Measurements from ENCODE around the gene SLC38A7. TPM values are rescaled to one million over a fixed set of nuclear protein-coding genes. Genes with fewer than 3 reads are reported as not detected.
A peak's percentile ranks its signal among the peaks of the same experiment; 100 is the strongest.

The SLC38A7 gene
- total RNA-seq, 1 donor from 2014 or later, result 43.4 TPM

DNA sequence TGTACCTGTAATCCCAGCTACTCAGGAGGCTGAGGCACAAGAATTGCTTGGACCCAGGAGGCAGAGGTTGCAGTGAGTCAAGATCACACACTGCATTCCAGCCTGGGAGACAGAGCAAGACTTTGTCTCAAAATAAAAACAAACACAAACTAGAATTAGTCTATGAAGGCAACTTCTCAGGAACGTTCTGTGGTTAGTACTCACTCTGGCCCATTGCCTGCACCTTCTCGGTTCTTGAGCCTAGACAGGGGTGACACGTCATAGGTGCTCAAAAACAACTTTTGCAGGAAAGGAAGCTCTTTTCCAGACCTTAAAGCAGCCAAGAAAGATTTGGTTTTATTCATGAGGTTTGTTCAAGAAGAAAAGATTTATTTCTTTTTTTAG, 32.6 kb downstream of the SLC38A7 start:
- TF ChIP-seq, protein P1, sequence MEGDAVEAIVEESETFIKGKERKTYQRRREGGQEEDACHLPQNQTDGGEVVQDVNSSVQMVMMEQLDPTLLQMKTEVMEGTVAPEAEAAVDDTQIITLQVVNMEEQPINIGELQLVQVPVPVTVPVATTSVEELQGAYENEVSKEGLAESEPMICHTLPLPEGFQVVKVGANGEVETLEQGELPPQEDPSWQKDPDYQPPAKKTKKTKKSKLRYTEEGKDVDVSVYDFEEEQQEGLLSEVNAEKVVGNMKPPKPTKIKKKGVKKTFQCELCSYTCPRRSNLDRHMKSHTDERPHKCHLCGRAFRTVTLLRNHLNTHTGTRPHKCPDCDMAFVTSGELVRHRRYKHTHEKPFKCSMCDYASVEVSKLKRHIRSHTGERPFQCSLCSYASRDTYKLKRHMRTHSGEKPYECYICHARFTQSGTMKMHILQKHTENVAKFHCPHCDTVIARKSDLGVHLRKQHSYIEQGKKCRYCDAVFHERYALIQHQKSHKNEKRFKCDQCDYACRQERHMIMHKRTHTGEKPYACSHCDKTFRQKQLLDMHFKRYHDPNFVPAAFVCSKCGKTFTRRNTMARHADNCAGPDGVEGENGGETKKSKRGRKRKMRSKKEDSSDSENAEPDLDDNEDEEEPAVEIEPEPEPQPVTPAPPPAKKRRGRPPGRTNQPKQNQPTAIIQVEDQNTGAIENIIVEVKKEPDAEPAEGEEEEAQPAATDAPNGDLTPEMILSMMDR (IDR thresholded peaks at IDR 0.05; ENCODE audit: unreplicated experiment), result no peak
- Mint-ChIP-seq H3K9me3 (ENCODE audit: low read depth) (no peaks in the 10 kb centered on the region), H3K4me1 (ENCODE audit: low read depth) (peaks cover 18% of the 10 kb centered on the region), H3K27me3 (no peaks in the 10 kb centered on the region), H3K4me3 (ENCODE audit: low read depth) (no peak overlapping the region), H3K36me3 (ENCODE audit: insufficient read depth) (no peaks in the 10 kb centered on the region), H3K27ac (no peak overlapping the region)
- no peak for DNase-seq (ENCODE audit: low spot score, unreplicated experiment)

DNA sequence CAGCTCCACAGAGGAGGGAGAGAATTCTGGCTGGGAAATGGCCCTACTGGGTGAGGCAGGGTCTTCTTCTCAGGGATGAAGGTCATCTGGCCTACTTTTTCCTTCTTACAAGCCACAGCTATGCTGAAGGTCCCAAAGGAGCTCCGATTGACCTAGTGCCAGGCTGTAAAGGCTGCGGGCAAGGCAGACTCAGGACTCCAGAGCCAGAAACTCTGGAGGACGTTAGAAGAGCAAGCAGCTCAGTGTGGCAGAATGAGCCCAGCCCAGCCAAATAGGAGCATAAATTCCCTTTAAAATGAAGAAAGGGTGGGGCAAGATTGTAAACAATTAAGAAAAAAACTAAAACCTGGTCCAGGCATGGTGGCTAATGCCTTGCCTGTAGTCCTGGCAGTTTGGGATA, 34.9 kb downstream of the SLC38A7 start:
- peaks cover 8% of the 10 kb centered on the region for H3K4me1 Mint-ChIP-seq (ENCODE audit: low read depth)
- TF ChIP-seq, protein P1 (IDR thresholded peaks at IDR 0.05; ENCODE audit: unreplicated experiment), result no peak
- DNase-seq (ENCODE audit: low spot score, unreplicated experiment), result no peak
- H3K27ac Mint-ChIP-seq, result peak overlapping the region; percentile 59
- H3K9me3 Mint-ChIP-seq (ENCODE audit: low read depth), result no peaks in the 10 kb centered on the region
- H3K27me3 Mint-ChIP-seq, result no peaks in the 10 kb centered on the region
- no peaks in the 10 kb centered on the region for H3K36me3 Mint-ChIP-seq (ENCODE audit: insufficient read depth)
- H3K4me3 Mint-ChIP-seq (ENCODE audit: low read depth), result no peak overlapping the region

DNA sequence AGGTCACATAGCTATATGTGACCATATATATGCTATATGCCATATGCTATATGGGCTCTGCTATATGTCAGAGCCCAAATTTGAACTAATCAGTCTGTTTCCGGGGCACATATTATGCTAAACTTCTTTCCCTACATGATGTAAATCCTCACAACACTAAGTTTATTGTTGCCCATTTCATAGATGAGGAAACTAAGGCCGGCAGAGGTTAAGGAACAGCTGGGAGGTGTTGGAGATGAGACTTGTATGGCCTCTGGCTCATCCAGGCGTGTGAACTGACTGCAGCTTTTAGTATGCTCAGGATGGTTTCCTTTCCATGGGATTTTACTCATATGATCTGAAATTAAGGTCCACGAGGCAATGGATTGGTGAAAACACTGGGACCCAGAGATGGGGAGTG, 37.5 kb downstream of the SLC38A7 start:
- Mint-ChIP-seq H3K4me3 (ENCODE audit: low read depth) (no peak overlapping the region), H3K9me3 (ENCODE audit: low read depth) (no peaks in the 10 kb centered on the region), H3K27me3 (no peaks in the 10 kb centered on the region), H3K36me3 (ENCODE audit: insufficient read depth) (no peaks in the 10 kb centered on the region), H3K27ac (no peak overlapping the region), H3K4me1 (ENCODE audit: low read depth) (no peaks in the 10 kb centered on the region)
- DNase-seq (ENCODE audit: low spot score, unreplicated experiment), result no peak
- TF ChIP-seq, protein P1 (IDR thresholded peaks at IDR 0.05; ENCODE audit: unreplicated experiment), result no peak

DNA sequence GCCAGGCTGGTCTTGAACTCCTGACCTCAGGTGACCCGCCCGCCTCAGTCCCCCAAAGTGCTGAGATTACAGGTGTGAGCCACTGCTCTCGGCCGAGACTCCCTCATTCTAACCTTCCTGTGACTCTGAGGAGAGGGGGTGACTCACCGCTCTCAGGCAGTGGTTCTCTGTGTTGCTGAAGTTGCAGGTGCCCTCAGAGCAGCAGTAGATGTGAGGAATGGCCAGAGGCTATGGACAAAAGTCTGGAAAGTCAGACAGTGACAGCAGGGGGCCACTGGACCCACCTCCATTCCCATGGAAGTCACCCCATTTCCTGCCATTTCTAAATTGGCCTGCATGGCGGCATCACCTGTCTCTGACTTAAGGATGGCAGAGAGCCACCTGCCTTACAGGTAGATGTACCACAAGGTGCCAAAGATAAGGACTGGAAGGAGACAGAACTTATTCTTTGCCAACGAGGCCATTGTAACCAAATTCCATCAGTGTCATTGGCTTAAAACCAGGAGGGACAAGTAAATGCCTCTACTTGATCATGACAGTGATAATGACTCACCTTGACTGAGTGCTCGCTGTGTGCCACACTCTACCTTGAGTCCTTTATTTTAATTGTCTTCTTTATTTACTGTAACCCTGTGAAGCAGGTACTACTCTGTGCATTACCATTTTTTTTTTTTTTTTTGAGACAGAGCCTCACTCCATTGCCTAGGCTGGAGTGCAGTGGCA, 39.6 kb downstream of the SLC38A7 start:
- no peak for DNase-seq (ENCODE audit: low spot score, unreplicated experiment)
- no peaks in the 10 kb centered on the region for H3K9me3 Mint-ChIP-seq (ENCODE audit: low read depth)
- H3K4me1 Mint-ChIP-seq (ENCODE audit: low read depth), result no peaks in the 10 kb centered on the region
- no peaks in the 10 kb centered on the region for H3K27me3 Mint-ChIP-seq
- TF ChIP-seq, protein P1 (IDR thresholded peaks at IDR 0.05; ENCODE audit: unreplicated experiment), result no peak
- H3K27ac Mint-ChIP-seq, result no peak overlapping the region
- H3K4me3 Mint-ChIP-seq (ENCODE audit: low read depth), result no peak overlapping the region
- no peaks in the 10 kb centered on the region for H3K36me3 Mint-ChIP-seq (ENCODE audit: insufficient read depth)

DNA sequence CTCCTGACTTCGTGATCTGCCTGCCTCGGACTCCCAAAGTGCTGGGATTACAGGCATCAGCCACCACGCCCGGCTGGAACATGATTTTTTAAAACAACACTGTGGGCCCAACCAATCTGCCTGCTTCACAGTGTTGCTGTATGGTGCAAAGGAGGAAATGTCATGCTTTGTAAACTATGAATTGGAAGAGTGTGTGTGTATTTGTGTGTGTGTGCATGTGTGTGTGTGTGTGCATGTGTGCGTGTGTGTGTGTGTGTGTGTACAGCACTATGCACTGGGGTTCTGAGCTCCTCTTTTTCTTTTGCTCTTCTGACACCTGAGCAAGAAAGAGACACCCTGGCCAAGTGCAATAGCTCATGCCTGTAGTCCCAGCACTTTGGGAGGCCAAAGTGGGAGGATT, 40.5 kb downstream of the SLC38A7 start:
- no peaks in the 10 kb centered on the region for H3K9me3 Mint-ChIP-seq (ENCODE audit: low read depth)
- no peak for DNase-seq (ENCODE audit: low spot score, unreplicated experiment)
- H3K27ac Mint-ChIP-seq, result no peak overlapping the region
- H3K36me3 Mint-ChIP-seq (ENCODE audit: insufficient read depth), result no peaks in the 10 kb centered on the region
- H3K27me3 Mint-ChIP-seq, result no peaks in the 10 kb centered on the region
- no peak overlapping the region for H3K4me3 Mint-ChIP-seq (ENCODE audit: low read depth)
- H3K4me1 Mint-ChIP-seq (ENCODE audit: low read depth), result no peaks in the 10 kb centered on the region
- TF ChIP-seq, protein P1 (IDR thresholded peaks at IDR 0.05; ENCODE audit: unreplicated experiment), result no peak

Measured in progenitor cell of endocrine pancreas (in vitro differentiated cells).